ENCODE measurements around the gene CRNKL1. TPM values are rescaled to one million over a fixed set of nuclear protein-coding genes. Genes with fewer than 3 reads are reported as not detected.

Gene CRNKL1
- total RNA-seq, 2 experiments from 2014 or later, result 13.9 to 20.0 TPM

GRCh38 chr20:20076297-20077065, 24.2 kb upstream of the CRNKL1 start:
- no TSS peak for BruUV-seq (replicated peaks)
- Histone ChIP-seq H3K9me2 (ENCODE audit: insufficient read depth, low read length) (no peaks in the 10 kb centered on the region), H3K79me2 (ENCODE audit: insufficient read depth, low read depth, low read length) (no peaks in the 10 kb centered on the region), H3K27ac (ENCODE audit: low read depth, low read length, poor library complexity, severe bottlenecking) (no peak overlapping the region), H3K4me3 (ENCODE audit: low read depth, low read length, poor library complexity, severe bottlenecking) (no peak overlapping the region), H2AFZ (ENCODE audit: low read length) (no peak overlapping the region), H4K20me1 (ENCODE audit: insufficient read depth, low read length) (no peaks in the 10 kb centered on the region), H3K4me1 (ENCODE audit: insufficient read depth, low read length, poor library complexity, severe bottlenecking) (no peaks in the 10 kb centered on the region), H3K36me3 (ENCODE audit: insufficient read depth, low read length) (no peaks in the 10 kb centered on the region), H3K9me3 (ENCODE audit: low read length) (no peaks in the 10 kb centered on the region), H3K4me2 (ENCODE audit: low read length) (no peak overlapping the region)
- no peak for DNase-seq (ENCODE audit: low spot score)
- TF ChIP-seq, protein P1, sequence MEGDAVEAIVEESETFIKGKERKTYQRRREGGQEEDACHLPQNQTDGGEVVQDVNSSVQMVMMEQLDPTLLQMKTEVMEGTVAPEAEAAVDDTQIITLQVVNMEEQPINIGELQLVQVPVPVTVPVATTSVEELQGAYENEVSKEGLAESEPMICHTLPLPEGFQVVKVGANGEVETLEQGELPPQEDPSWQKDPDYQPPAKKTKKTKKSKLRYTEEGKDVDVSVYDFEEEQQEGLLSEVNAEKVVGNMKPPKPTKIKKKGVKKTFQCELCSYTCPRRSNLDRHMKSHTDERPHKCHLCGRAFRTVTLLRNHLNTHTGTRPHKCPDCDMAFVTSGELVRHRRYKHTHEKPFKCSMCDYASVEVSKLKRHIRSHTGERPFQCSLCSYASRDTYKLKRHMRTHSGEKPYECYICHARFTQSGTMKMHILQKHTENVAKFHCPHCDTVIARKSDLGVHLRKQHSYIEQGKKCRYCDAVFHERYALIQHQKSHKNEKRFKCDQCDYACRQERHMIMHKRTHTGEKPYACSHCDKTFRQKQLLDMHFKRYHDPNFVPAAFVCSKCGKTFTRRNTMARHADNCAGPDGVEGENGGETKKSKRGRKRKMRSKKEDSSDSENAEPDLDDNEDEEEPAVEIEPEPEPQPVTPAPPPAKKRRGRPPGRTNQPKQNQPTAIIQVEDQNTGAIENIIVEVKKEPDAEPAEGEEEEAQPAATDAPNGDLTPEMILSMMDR (conservative IDR thresholded peaks at IDR 0.05; ENCODE audit: low read length), result no peak
- TF ChIP-seq EZH2phosphoT487 (IDR thresholded peaks at IDR 0.05; ENCODE audit: borderline replicate concordance, low read depth, low read length), result no peak
- intact Hi-C loops (cut with micrococcal nuclease; ENCODE audit: unreplicated experiment), result no loop called here
- CTCF ChIA-PET (ENCODE audit: unreplicated experiment), result no interaction called here
- POLR2A ChIA-PET, result interaction anchor here (0.6 kb wide), 2 partner anchors 19 to 411 kb away, joined by 3 to 4 read pairs; no protein-coding TSS in a partner anchor

- intact Hi-C loops (cut with micrococcal nuclease; ENCODE audit: unreplicated experiment), result no loop called here
- CTCF ChIA-PET (ENCODE audit: unreplicated experiment), result no interaction called here
- Histone ChIP-seq H3K4me1 (ENCODE audit: insufficient read depth, low read length, poor library complexity, severe bottlenecking) (no peaks in the 10 kb centered on the region), H2AFZ (ENCODE audit: low read length) (no peak overlapping the region), H3K27ac (ENCODE audit: low read depth, low read length, poor library complexity, severe bottlenecking) (no peak overlapping the region), H3K4me3 (ENCODE audit: low read depth, low read length, poor library complexity, severe bottlenecking) (no peak overlapping the region), H3K9me3 (ENCODE audit: low read length) (no peaks in the 10 kb centered on the region), H3K9me2 (ENCODE audit: insufficient read depth, low read length) (no peaks in the 10 kb centered on the region), H3K79me2 (ENCODE audit: insufficient read depth, low read depth, low read length) (no peaks in the 10 kb centered on the region), H4K20me1 (ENCODE audit: insufficient read depth, low read length) (no peaks in the 10 kb centered on the region), H3K36me3 (ENCODE audit: insufficient read depth, low read length) (no peaks in the 10 kb centered on the region), H3K4me2 (ENCODE audit: low read length) (no peak overlapping the region)
- no peak for TF ChIP-seq EZH2phosphoT487 (IDR thresholded peaks at IDR 0.05; ENCODE audit: borderline replicate concordance, low read depth, low read length)
- TF ChIP-seq, protein P1 (conservative IDR thresholded peaks at IDR 0.05; ENCODE audit: low read length), result no peak
- DNase-seq (ENCODE audit: low spot score), result no peak
- BruUV-seq (replicated peaks), result no TSS peak
- POLR2A ChIA-PET, result no interaction called here
Measured at GRCh38 chr20:20075032-20075431, 22.8 kb upstream of the CRNKL1 start.

- no peak for TF ChIP-seq EZH2phosphoT487 (IDR thresholded peaks at IDR 0.05; ENCODE audit: borderline replicate concordance, low read depth, low read length)
- TF ChIP-seq, protein P1 (conservative IDR thresholded peaks at IDR 0.05; ENCODE audit: low read length), result no peak
- no peak overlapping the region for H2AFZ ChIP-seq (ENCODE audit: low read length)
- BruUV-seq (replicated peaks), result no TSS peak
- no peaks in the 10 kb centered on the region for H3K4me1 ChIP-seq (ENCODE audit: insufficient read depth, low read length, poor library complexity, severe bottlenecking)
- no peak overlapping the region for H3K4me2 ChIP-seq (ENCODE audit: low read length)
- POLR2A ChIA-PET, result no interaction called here
- intact Hi-C loops (cut with micrococcal nuclease; ENCODE audit: unreplicated experiment), result no loop called here
- H3K9me2 ChIP-seq (ENCODE audit: insufficient read depth, low read length), result no peaks in the 10 kb centered on the region
- no peak for DNase-seq (ENCODE audit: low spot score)
- no peaks in the 10 kb centered on the region for H4K20me1 ChIP-seq (ENCODE audit: insufficient read depth, low read length)
- no peak overlapping the region for H3K27ac ChIP-seq (ENCODE audit: low read depth, low read length, poor library complexity, severe bottlenecking)
- no peaks in the 10 kb centered on the region for H3K9me3 ChIP-seq (ENCODE audit: low read length)
- CTCF ChIA-PET (ENCODE audit: unreplicated experiment), result no interaction called here
- no peaks in the 10 kb centered on the region for H3K36me3 ChIP-seq (ENCODE audit: insufficient read depth, low read length)
- H3K4me3 ChIP-seq (ENCODE audit: low read depth, low read length, poor library complexity, severe bottlenecking), result no peak overlapping the region
- no peaks in the 10 kb centered on the region for H3K79me2 ChIP-seq (ENCODE audit: insufficient read depth, low read depth, low read length)
Measured at GRCh38 chr20:20073801-20074371, 21.6 kb upstream of the CRNKL1 start.
